Measurements from ENCODE around the gene USP22.

USP22 gene

GRCh38 chr17:21014498-21014897 is 28.3 kb downstream of the USP22 start:
- H3K4me1 ChIP-seq: no peaks in the 10 kb centered on the region
- DNase-seq: no peak
- peaks cover 77% of the 10 kb centered on the region for H3K36me3 ChIP-seq
- TF ChIP-seq CTCF (IDR thresholded peaks at IDR 0.05; ENCODE audit: low read depth, low read length): no peak
- no peaks in the 10 kb centered on the region for H3K9me3 ChIP-seq
- no peak overlapping the region for H3K4me3 ChIP-seq (ENCODE audit: low read depth, low read length)
- H3K27me3 ChIP-seq: no peaks in the 10 kb centered on the region

GRCh38 chr17:21013983-21014382 is 28.8 kb downstream of the USP22 start:
- Histone ChIP-seq H3K36me3 (peaks cover 72% of the 10 kb centered on the region), H3K9me3 (no peaks in the 10 kb centered on the region), H3K27me3 (no peaks in the 10 kb centered on the region), H3K4me3 (ENCODE audit: low read depth, low read length) (no peak overlapping the region), H3K4me1 (no peaks in the 10 kb centered on the region)
- DNase-seq: no peak
- TF ChIP-seq CTCF (IDR thresholded peaks at IDR 0.05; ENCODE audit: low read depth, low read length): no peak

- H3K4me1 ChIP-seq: no peaks in the 10 kb centered on the region
- H3K36me3 ChIP-seq: peaks cover 71% of the 10 kb centered on the region
- TF ChIP-seq CTCF (IDR thresholded peaks at IDR 0.05; ENCODE audit: low read depth, low read length): no peak
- no peaks in the 10 kb centered on the region for H3K27me3 ChIP-seq
- no peak for DNase-seq
- H3K4me3 ChIP-seq (ENCODE audit: low read depth, low read length): no peak overlapping the region
- H3K9me3 ChIP-seq: no peaks in the 10 kb centered on the region
Measured at GRCh38 chr17:21012736-21013135, 30.1 kb downstream of the USP22 start.

GRCh38 chr17:21010705-21011596 is 31.9 kb downstream of the USP22 start:
- no peaks in the 10 kb centered on the region for H3K9me3 ChIP-seq
- no peaks in the 10 kb centered on the region for H3K4me1 ChIP-seq
- TF ChIP-seq CTCF (IDR thresholded peaks at IDR 0.05; ENCODE audit: low read depth, low read length): no peak
- DNase-seq: no peak
- H3K4me3 ChIP-seq (ENCODE audit: low read depth, low read length): no peak overlapping the region
- H3K36me3 ChIP-seq: peaks cover 68% of the 10 kb centered on the region
- H3K27me3 ChIP-seq: no peaks in the 10 kb centered on the region

- no peak for TF ChIP-seq CTCF (IDR thresholded peaks at IDR 0.05; ENCODE audit: low read depth, low read length)
- H3K4me3 ChIP-seq (ENCODE audit: low read depth, low read length): no peak overlapping the region
- no peak for DNase-seq
- no peaks in the 10 kb centered on the region for H3K27me3 ChIP-seq
- peaks cover 73% of the 10 kb centered on the region for H3K36me3 ChIP-seq
- H3K4me1 ChIP-seq: no peaks in the 10 kb centered on the region
- H3K9me3 ChIP-seq: no peaks in the 10 kb centered on the region
Measured at GRCh38 chr17:21008992-21009671, 33.7 kb downstream of the USP22 start.

Measured in BE2C (cell line).